HUES64 (cell line): Measurements from ENCODE around the gene EYS.

ENCODE experiments used
- H3K27ac ChIP-seq: 2 replicates; pipeline ENCODE4 v1.7.0; 2013; ENCODE audit warnings: low read depth, low read length, inconsistent platforms
- H3K27me3 ChIP-seq: 2 replicates; pipeline ENCODE4 v1.6.1; 2013; ENCODE audit warnings: mild to moderate bottlenecking, low read length; ENCODE audit not compliant: insufficient read depth
- H3K36me3 ChIP-seq: 2 replicates; pipeline ENCODE4 v1.6.1; 2013; ENCODE audit warnings: mild to moderate bottlenecking, low read length; ENCODE audit not compliant: insufficient read depth
- H3K4me1 ChIP-seq: 2 replicates; pipeline ENCODE4 v1.6.1; 2013; ENCODE audit warnings: mild to moderate bottlenecking, low read length, moderate library complexity; ENCODE audit not compliant: insufficient read depth
- H3K4me3 ChIP-seq: 2 replicates; pipeline ENCODE4 v1.5.1; 2013; ENCODE audit warnings: mild to moderate bottlenecking, low read length, moderate library complexity
- H3K9ac ChIP-seq: 2 replicates; pipeline ENCODE4 v1.6.1; 2013; ENCODE audit warnings: mild to moderate bottlenecking, low read depth, low read length
- H3K9me3 ChIP-seq: 2 replicates; pipeline ENCODE4 v1.6.1; 2013; ENCODE audit warnings: low read depth, low read length; ENCODE audit not compliant: insufficient read depth
- WGBS: fragments of 150-250, 120-280 bp; methylation state at CpG from one replicate; pipeline ENCODE4 v1.1.7; 2013; ENCODE audit warnings: missing lambda C conversion rate; 5-methylcytosine and 5-hydroxymethylcytosine counted together

Gene EYS

DNA sequence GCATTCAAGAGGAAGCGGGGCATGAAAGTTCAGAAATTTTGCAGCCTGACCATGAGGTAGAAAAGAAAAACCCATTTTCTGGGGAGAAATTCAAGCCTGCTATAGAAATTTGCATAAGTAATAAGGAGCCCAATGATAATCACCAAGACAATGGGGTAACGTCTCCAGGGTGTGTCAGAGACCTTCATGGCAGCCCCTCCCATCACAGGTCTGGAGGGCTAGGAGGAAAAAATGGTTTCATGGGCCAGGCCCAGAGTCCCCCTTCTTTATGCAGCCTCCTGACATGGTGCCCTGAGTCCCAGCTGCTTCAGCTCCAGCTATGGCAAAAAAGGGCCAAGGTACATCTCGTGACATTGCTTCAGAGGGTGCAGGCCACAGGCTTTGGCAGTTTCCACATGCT lies 618.5 kb downstream of the EYS start:
- H3K9ac ChIP-seq: no peak overlapping the region
- 92% methylated on average over 3 of the region's 3 CpGs for WGBS

GRCh38 chr6:65081756-65082155 lies 625.3 kb downstream of the EYS start:
- no peak overlapping the region for H3K27ac ChIP-seq
- H3K4me3 ChIP-seq: no peak overlapping the region
- H3K36me3 ChIP-seq: no peaks in the 10 kb centered on the region
- no peaks in the 10 kb centered on the region for H3K9me3 ChIP-seq
- H3K27me3 ChIP-seq: no peaks in the 10 kb centered on the region
- no peak overlapping the region for H3K9ac ChIP-seq
- WGBS: 96% methylated on average over 1 of the region's 1 CpG
- H3K4me1 ChIP-seq: no peaks in the 10 kb centered on the region

More for the DNA sequence above, 618.5 kb downstream of the EYS start:
- Histone ChIP-seq H3K4me1 (no peaks in the 10 kb centered on the region), H3K36me3 (no peaks in the 10 kb centered on the region), H3K27ac (no peak overlapping the region), H3K4me3 (no peak overlapping the region), H3K9me3 (peaks cover 15% of the 10 kb centered on the region), H3K27me3 (no peaks in the 10 kb centered on the region)

DNA sequence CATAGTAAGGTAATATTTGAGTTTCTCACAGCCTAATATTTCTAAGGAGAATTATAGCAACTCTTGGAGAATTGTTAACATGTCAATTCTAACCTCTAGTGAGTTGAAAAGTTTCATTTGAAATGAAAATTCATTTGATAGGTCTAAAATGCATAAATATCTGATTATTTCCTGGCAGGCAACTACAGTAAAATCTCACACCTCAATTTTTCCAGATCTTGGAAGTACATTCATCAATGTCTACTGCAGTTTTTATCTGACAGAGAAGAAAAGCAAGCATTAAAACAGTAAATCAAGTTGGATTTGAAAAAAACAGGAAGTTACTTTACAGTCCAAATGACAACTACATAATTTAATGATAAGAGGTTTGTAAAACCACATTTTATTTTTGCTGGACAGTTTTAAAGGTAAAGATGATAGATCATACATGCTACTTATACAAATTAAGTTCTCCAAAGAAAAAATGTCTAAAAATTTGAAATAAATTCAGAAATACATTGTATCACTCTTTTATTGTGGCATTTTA lies 631.3 kb downstream of the EYS start:
- H3K27ac ChIP-seq: no peak overlapping the region
- no peaks in the 10 kb centered on the region for H3K4me1 ChIP-seq
- H3K36me3 ChIP-seq: no peaks in the 10 kb centered on the region
- H3K9ac ChIP-seq: no peak overlapping the region
- H3K27me3 ChIP-seq: no peaks in the 10 kb centered on the region
- H3K9me3 ChIP-seq: no peaks in the 10 kb centered on the region
- H3K4me3 ChIP-seq: no peak overlapping the region

DNA sequence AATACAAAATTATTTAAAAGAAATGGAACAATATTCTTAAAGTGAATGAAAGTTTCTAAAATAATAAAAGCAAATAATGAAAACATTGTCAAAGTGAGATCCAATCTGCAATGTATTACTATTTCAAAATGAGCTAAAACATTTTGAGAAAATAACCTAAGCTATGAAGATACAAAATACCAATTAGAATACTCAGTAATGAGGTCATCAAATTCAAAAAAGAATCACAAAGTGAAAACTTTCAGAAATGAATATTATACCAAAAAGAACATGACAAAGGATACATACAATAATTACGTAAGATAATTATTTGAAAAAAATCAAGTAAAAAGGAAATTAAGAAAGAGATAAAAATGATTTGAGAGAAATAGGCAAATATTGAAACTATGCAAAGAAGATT lies 634.5 kb downstream of the EYS start:
- Histone ChIP-seq H3K9ac (no peak overlapping the region), H3K9me3 (no peaks in the 10 kb centered on the region), H3K36me3 (no peaks in the 10 kb centered on the region), H3K4me1 (no peaks in the 10 kb centered on the region), H3K4me3 (no peak overlapping the region), H3K27ac (no peak overlapping the region), H3K27me3 (no peaks in the 10 kb centered on the region)
- WGBS: no CpG with 5 or more reads among the region's 1 CpG

DNA sequence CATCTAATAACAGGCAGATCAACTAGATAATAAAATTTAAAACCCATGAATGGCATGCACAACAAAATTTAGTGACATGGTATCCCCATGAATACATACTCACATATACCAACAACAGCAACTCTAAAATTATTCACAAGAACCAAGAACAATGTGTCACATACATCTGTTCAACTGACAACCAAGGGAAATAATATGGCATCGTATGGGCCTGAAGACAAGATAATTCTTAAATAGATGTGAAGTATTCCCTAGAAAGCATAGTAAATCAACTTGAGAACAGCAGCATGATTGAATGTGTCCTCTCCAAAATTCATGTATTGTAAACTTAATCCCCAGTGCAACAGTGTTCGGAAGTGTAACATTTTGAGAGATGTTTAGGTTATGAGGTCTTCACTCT lies 635.5 kb downstream of the EYS start:
- no peak overlapping the region for H3K4me3 ChIP-seq
- no peaks in the 10 kb centered on the region for H3K9me3 ChIP-seq
- 89% methylated on average over 1 of the region's 2 CpGs for WGBS
- H3K27ac ChIP-seq: no peak overlapping the region
- no peaks in the 10 kb centered on the region for H3K4me1 ChIP-seq
- H3K36me3 ChIP-seq: no peaks in the 10 kb centered on the region
- no peak overlapping the region for H3K9ac ChIP-seq
- no peaks in the 10 kb centered on the region for H3K27me3 ChIP-seq

- Histone ChIP-seq H3K36me3 (no peaks in the 10 kb centered on the region), H3K9ac (no peak overlapping the region), H3K27ac (no peak overlapping the region), H3K9me3 (no peaks in the 10 kb centered on the region), H3K4me3 (no peak overlapping the region), H3K27me3 (no peaks in the 10 kb centered on the region), H3K4me1 (no peaks in the 10 kb centered on the region)
- WGBS: 92% methylated on average over 1 of the region's 1 CpG
Measured at GRCh38 chr6:65064844-65065243, 642.2 kb downstream of the EYS start.

GRCh38 chr6:65059568-65059967 lies 647.5 kb downstream of the EYS start:
- no peak overlapping the region for H3K27ac ChIP-seq
- no peak overlapping the region for H3K4me3 ChIP-seq
- H3K4me1 ChIP-seq: no peaks in the 10 kb centered on the region
- H3K27me3 ChIP-seq: no peaks in the 10 kb centered on the region
- no peaks in the 10 kb centered on the region for H3K36me3 ChIP-seq
- no peak overlapping the region for H3K9ac ChIP-seq
- no peaks in the 10 kb centered on the region for H3K9me3 ChIP-seq

DNA sequence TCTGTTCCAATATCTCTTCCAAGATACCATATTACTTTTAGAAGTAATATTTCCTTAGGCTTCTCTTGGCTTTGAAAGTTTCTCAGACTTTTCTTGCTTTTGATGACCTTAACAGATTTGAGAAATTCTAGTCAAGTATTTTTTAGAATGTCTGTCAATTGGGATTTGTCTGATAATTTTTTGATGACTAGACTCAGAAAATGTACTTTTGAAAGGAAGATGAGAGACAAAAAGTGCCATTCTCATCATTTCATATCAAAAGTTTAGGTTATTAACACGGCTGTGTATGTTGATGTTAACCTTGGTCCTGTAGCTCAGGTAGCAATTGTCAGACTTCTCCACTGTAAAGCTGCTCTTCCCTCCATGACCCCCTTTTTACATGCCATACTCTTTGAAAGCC lies 651.5 kb downstream of the EYS start:
- H3K27ac ChIP-seq: no peak overlapping the region
- H3K9me3 ChIP-seq: no peaks in the 10 kb centered on the region
- no peaks in the 10 kb centered on the region for H3K36me3 ChIP-seq
- no peak overlapping the region for H3K9ac ChIP-seq
- no peaks in the 10 kb centered on the region for H3K27me3 ChIP-seq
- H3K4me3 ChIP-seq: no peak overlapping the region
- H3K4me1 ChIP-seq: no peaks in the 10 kb centered on the region
- WGBS: 100% methylated on average over 1 of the region's 1 CpG

DNA sequence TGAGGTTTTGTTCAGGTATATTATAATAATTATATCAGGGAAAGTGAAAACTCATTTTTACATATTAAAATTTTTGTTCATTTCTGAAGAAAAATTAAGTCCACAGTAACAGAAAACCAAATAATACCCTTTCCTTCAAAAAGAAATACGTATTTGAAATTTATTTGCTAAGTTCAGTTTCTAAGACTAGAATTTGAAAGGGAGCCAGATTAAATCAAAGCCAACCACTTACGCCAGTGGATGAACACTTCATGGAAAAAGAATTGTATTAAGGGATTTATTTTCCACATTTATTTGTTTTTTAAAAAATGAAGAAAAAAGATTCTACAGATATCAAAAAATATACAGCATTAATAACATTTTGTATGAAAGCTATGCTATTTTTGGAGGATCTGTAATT lies 654.4 kb downstream of the EYS start:
- no peaks in the 10 kb centered on the region for H3K36me3 ChIP-seq
- H3K4me3 ChIP-seq: no peak overlapping the region
- H3K9ac ChIP-seq: no peak overlapping the region
- H3K27ac ChIP-seq: no peak overlapping the region
- H3K9me3 ChIP-seq: no peaks in the 10 kb centered on the region
- WGBS: 90% methylated on average over 2 of the region's 2 CpGs
- no peaks in the 10 kb centered on the region for H3K27me3 ChIP-seq
- H3K4me1 ChIP-seq: no peaks in the 10 kb centered on the region

- Histone ChIP-seq H3K9me3 (no peaks in the 10 kb centered on the region), H3K9ac (no peak overlapping the region), H3K4me1 (no peaks in the 10 kb centered on the region), H3K36me3 (no peaks in the 10 kb centered on the region), H3K4me3 (no peak overlapping the region), H3K27ac (no peak overlapping the region), H3K27me3 (no peaks in the 10 kb centered on the region)
Measured at GRCh38 chr6:65045801-65046200, 661.2 kb downstream of the EYS start.

GRCh38 chr6:65014006-65014405 lies 693.0 kb downstream of the EYS start:
- H3K27ac ChIP-seq: no peak overlapping the region
- H3K27me3 ChIP-seq: no peaks in the 10 kb centered on the region
- no peaks in the 10 kb centered on the region for H3K36me3 ChIP-seq
- H3K9me3 ChIP-seq: peaks cover 2% of the 10 kb centered on the region; the same call in 1 of the 2 replicates
- H3K4me3 ChIP-seq: no peak overlapping the region
- H3K9ac ChIP-seq: no peak overlapping the region
- no peaks in the 10 kb centered on the region for H3K4me1 ChIP-seq
- WGBS: 95% methylated on average over 1 of the region's 1 CpG

- H3K36me3 ChIP-seq: no peaks in the 10 kb centered on the region
- peaks cover 4% of the 10 kb centered on the region; the same call in 1 of the 2 replicates for H3K9me3 ChIP-seq
- WGBS: 84% methylated on average over 2 of the region's 2 CpGs
Measured at GRCh38 chr6:65006788-65007187, 700.2 kb downstream of the EYS start.

More at GRCh38 chr6:65006788-65007187, 700.2 kb downstream of the EYS start:
- Histone ChIP-seq H3K4me3 (no peak overlapping the region), H3K27ac (no peak overlapping the region), H3K9ac (no peak overlapping the region), H3K4me1 (no peaks in the 10 kb centered on the region; the same call in 1 of the 2 replicates), H3K27me3 (no peaks in the 10 kb centered on the region)
